HG03064 (cell line): ENCODE data around the gene MAP2K1.
"Not testable (repeated sequence)": the region's sequence is repeated elsewhere in the genome, so short reads cannot be mapped to it uniquely, and the experiment has no call there.

Experiments
- ATAC-seq: cut with Tn5 transposase; IDR thresholded peaks from one replicate; pipeline ENCODE4 v1.9.1; 2021; ENCODE audit warnings: low read depth; ENCODE audit not compliant: unreplicated experiment

The MAP2K1 gene

DNA sequence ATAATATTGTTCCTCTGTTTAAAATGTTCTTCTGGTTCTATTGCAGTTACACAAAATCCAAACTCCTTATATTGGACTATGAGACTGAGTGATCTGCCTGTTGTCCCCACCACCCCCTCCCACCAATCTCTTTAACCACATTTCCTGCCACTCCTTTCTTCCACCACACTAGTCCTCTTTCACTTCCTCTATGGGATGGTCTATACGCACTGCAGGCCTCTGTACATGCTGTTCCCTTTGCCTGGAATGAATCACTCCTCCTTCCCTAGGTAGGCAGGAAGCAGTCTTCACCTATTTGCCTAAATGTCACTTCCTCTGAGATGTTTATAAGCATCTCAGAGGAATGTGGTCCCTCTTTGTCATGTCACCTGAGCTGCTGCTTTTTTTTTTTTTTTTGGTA, 4.0 kb downstream of the MAP2K1 start:
- ATAC-seq: no peak

DNA sequence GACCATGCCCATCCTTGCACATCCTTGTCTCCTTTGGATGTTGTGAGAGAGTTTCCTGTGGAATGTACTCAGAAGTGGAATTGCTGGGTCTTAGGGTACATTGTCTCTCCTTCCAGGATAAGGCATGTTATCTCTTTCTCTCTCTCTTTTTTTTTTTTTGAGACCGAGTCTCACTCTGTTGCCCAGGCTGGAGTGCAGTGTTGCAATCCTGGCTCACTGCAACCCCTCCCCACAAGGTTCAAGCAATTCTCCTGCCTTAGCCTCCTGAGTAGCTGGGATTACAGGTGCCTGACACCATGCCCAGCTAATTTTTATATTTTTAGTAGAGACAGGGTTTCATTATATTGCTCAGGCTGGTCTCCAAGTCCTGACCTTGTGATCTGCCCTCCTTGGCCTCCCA, 6.3 kb downstream of the MAP2K1 start:
- ATAC-seq: not testable (repeated sequence)

DNA sequence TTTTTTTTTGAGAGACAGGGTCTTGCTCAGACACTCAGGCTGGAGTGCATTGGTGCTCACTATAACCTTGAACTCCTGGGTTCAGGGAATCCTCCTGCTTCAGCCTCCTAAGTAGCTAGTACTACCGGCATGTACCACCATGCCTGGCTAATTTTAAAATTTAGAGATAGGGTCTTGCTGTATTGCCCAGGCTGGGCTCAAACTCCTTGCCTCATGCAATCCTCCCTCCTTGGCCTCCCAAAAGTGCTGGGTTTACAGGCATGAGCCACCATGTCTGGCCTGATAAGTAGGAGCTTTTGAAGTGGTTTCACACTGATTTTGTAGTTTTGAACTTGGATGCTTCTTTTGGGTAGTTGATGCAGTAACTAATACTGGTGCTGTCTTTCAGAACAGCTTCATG, 7.8 kb downstream of the MAP2K1 start:
- no peak for ATAC-seq

DNA sequence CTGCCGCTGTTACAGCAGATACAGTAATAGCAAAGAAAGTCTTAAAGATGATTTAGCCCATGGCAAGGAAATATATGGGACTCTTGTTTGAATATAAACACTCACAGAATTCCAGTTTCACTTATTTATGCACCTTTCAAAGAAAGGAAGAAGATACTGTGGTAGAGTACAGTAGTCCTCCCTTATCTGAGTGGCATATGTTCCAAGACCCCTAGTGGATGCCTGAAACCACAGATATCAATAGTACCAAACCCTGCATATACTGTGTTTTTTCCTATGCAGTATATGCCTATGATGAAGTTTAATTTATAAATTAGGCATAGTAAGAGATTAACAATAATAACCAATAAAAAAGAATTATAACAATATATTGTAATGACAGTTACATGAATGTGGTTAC, 8.2 kb downstream of the MAP2K1 start:
- ATAC-seq: no peak

DNA sequence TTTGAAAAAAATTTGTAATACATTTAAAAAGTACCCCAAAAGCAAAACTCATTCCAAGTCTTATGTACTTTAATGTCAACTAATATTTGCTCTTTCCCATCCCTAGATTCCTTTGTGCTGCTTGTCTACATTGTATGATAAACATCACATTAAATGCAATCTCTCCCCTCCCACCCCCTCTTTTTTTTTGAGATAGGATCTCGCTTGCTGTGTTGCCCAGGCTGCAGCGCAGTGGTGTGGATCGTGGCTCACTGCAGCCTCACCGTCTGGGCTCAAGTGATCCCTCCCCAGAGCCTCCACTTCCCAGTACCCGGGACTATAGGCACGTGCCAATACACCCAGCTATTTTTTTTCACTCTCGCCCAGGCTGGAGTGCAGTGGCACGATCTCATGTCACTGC, 12.6 kb downstream of the MAP2K1 start:
- no peak for ATAC-seq

DNA sequence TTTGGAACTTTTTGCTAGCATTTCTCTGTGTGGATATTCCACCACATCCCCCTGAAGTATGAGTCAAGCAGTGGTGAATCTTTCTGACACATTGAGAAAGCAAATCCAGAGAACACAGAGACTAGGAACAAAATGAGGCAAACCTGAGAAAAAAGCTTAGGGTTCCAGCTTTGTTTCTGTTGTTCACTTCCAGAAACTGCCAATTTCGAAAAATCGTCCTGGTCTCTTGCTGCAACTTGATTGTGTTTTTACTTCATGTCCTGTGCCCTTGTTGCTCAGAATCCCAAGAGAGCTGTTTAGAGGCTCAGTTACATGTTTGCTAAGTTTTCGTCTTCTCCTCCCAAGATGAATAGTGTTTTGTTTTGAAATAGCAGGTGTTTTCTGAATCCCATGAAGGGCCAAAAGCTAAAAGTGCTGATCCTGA, 13.7 kb downstream of the MAP2K1 start:
- ATAC-seq: no peak

DNA sequence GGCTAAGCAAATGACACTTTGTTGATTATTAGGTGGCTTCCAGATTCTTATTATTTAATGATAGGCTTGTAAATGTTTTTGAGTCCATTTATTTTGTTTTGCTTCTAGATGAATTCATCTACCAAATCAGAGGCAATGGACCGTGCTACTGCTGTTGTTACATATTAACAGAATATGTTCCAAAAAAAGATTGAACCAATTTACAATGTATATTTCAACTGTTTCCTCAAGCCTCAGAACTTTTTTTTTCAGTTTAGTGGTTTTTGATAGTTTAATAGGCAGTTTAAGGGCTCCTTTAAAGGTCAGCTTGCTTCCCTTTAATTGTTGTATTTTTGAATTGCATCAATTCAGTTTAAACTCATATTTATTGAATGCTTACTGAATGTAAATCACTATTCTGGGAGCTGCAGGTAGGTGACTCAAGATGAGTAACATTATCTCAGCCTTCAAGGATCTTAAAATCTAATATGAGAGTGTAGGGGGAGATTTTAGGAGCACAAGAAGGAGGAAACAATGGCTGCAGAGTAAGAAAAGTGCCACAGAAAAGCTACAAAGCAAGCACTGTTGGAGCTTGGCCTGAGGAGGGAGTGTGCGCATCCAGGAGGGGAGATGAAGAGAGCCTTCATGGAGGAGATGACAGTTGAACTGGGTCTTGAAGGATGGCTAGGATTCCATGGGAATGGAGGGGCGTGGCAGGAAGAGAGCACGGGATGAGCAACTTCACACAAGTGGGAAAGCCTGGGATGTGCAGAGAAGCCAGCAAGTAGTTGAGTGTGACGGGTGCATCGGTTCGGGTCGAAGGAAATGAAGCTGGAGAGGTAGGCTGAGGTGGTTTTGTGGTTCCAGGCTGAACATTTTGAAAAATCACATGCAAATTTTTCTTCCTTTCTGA, 14.7 kb downstream of the MAP2K1 start:
- ATAC-seq: no peak

DNA sequence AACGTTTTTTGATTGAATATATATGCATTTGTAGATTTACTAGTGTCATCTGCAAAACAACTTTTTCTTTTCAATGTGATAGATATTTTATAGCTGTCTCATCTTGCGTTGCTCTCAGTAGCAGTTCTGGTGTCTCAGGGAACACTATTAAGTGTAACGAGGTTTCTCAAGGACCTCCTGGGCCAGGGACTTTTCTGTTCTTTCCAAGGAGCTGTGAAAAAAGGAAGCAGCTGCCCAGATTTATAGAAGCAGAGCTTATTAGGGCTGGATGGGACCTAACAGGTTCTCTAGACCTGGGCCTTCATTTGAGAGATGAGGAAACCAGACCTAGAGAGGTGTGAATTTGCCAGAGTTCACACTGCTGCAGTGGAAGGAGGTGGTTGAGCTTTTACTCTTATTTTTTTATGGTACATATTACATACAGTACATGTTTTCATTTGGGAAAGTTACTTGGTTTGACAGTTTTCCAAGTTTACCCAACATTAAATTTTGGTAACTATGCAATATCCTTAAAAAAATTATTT, 16.1 kb downstream of the MAP2K1 start:
- ATAC-seq: no peak

DNA sequence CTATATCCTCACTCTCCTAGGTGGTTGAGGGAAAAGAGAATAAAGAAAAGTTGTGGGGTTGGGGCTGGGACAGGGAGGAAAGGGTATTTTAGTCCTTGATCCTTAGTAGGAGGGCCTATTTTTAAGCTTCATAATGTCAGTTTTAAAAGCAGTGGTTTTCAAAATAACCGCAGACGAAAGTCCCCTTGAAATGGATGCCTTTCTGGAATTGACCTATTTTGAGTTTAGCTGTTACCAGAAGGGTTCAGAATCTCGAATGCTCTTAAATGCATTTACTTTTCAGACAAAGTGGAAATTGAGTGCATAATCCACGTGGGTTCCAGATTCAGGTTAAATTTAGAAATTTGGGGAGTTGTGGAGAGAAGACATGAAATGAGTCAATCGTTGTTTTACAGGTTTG, 16.6 kb downstream of the MAP2K1 start:
- no peak for ATAC-seq

DNA sequence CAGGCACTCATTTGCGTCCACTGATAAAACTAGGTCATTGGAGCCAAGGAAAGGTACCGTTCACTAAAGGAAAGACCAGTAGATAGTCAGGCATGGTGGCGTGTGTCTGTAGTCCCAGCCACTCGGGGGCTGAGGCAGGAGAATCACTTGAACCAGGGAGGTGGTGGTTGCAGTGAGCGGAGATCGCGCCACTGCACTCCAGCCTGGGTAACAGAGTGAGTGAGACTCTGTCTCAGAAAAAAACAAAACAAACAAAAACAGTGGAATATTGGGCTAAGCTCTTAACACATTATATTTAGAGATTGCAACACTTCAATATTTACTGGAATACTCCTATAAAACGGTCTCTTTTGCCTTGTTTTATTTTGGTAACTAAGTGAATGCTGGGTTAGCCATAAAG, 17.4 kb downstream of the MAP2K1 start:
- ATAC-seq: no peak

DNA sequence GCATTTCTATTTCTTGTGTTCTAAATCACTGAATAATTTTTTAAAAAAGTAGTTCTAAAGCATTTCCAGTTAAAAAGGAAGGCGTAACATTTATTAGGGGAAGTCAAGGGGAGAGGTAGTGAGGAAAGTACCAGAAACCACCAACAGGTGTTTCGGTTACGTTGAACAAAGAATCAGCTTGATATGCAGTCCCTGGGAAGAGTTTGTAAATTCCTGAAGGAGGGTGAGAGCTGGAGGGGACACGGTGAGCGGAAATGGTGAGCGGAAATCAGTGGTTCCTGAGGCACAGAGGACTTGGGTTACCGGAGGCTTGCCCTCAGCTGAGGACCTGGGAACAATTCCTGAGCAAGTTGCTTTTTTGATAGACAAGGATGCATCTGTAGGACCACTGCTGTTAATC, 17.8 kb downstream of the MAP2K1 start:
- ATAC-seq: no peak

DNA sequence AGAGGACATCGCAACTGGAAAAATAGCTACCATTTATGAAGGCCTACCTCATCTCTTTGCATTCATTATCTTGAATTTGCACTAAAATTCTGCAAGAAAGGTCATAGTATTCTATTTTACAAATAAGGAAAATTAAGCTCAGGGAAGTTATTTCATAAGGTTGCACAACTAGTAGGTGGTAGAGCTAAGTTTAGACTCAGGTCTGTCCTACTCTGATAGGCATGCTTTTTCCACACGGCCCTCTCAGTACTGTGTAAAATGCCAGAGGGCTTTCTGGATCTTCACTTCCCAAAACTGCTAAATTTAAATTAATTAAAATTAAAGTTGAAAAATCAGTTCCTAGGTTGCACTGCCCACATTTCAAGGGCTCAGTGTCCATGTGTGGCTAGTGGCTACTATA, 18.3 kb downstream of the MAP2K1 start:
- no peak for ATAC-seq

DNA sequence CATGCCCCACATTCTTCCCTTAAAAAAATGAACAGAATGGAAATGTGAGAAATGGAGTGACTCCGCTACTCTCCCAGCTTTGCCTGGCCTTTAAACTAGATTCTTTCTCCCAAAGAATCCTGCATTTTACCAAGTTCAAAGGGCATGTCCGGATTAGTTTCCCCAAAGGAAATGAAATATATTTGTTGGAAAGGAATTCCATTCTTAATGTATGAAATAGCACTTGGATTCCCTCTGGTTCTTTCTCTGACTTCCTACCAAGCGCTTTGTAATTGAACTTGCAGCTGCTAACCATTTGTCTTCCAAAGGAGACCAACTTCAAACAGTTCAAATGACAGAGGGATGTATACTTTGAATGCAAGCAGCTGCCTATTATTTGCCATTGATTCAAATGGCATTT, 18.9 kb downstream of the MAP2K1 start:
- no peak for ATAC-seq

DNA sequence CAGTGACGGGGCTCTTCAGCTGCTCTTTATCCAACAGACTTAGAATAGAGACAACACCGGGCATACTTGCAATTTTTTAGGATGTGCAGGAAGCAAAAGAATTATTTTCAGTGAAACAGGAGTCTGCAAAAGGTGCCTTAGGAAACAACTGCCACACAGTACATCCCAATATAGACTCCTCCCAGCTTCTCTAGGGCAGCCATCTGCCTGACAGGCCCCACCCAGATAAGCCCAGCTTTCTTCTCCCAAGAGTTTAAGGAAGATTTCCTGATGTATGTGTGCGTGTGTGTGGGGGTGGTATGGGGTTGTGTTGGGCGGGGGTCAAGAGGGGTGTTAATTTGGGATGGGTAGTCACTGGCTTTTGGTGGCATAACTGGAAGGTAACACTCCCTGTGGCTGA, 21.5 kb downstream of the MAP2K1 start:
- ATAC-seq: no peak

DNA sequence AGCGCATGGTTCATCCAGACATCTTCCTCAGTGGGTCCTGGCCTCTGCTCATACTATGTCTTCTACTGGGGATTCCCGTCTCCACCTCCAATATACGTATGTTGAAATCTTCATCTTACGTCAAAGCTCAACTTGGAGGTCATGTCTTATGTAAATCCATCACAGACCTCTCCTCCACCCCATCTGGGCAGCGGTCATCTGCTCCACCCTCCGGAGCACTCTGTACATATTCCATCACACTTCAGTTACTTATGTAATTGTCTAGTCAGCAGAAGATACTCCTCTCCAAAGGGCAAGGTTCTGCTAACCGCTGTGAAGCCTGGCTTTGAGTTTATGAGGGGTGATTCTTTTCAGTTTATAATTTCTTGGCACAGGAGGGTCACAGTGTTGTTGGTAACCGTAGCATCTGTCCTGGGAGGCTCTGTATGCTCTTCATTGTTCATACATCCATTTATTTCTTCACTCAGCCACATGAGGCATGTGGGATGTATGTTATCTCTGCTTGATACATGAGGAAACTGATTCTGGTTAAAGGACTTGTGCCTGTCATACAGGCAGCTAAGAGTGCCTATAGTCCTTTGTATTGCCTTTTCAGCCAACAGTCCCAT, 22.1 kb downstream of the MAP2K1 start:
- ATAC-seq: no peak

DNA sequence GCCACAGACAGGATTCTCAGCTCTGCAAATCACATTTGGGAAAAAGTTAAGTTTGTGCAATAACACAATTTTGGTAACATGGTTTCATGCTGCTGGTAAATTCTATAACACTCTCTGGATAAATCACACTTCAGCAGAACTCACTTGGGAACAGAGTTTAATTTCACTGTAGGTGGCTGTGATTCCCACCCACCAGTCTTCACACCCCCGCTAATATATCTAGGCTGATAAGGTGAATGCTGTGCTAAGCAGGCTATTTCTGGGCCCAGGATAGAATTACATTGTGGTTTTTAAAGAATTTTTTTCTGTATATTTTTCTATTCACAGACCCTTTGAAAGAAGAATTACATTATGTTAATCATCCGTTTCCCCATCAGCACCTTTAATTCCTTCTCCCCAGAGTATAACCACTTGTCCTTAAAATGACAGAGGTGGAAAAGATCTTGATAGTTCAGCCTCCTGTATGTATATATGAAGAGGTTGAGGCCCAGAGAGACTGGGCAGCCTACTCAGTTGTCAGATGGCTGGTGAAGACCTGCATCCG, 22.9 kb downstream of the MAP2K1 start:
- ATAC-seq: no peak

DNA sequence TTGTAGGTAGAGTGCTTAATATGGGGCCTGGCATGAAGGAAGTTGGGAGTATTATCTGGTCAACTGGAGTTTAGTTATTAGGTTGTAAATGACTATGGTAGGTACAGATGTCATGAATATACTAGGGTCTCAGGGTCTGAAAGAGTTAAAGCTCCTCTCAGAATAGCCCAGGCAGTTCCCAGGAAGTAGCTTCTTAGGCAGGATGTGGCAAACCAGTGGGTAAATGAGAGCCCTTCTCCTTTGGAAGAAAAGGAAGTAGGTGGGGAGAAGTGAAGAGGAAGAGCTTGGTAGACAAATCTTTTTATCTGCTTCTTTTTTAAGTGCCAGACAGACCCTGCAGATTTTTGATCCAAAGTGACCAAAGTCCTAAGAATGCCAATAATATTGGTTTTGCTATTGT, 24.5 kb downstream of the MAP2K1 start:
- no peak for ATAC-seq

DNA sequence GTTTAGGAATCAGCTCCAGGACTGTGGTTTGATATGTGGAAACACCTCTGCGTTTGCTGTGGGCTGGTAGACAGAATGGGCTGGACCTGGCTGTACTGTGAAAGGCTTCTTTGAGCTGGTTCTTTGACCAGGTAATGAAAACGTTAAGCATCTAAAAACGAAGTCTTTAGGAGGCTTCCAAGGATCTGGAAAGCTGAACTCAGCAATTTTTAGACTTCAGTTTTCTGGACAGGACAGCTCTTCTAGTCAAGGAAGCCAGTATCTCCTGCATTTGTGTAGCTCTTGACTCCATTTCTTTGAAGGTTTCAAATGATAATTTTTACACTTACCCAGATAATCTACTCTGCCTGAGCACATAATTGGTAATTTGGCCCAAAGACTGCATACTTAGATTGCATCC, 25.5 kb downstream of the MAP2K1 start:
- ATAC-seq: no peak

DNA sequence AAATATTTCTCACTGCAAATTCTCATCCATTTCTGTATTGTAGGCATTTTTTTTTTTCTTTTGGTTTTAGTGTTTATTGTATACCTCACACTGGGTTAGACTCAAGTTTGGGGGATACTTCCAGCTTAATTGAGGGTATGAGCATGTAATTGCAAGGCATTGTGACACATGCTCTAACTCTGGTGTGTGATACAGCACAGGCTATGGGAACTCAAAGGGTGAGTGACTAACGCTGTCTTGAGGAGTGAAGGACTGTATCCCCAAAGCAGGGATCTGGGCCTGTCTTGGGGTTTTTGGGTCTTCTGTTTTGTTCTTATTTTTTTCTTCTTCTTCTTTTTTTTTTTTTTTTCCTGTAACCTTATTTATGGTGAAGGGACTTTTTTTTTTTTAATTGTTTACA, 26.9 kb downstream of the MAP2K1 start:
- no peak for ATAC-seq

DNA sequence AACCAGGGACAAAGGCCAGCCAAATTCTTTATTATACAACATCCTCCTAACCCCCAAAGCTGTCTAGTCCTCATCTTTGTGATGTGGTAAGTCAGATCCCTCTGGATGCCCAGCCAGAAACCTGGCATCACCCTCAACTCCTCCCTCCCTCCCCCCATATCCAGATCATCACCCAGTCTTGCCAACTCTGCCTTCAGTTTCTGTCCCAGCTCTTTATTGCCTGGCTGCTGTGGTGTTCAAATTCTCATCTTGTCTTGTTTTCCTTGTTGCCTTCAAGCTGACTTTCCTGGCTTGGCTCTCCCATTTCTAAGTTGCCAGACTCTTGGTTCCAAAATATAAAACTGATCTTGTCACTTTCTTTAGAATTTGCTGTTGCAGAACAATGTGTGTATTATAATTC, 28.6 kb downstream of the MAP2K1 start:
- no peak for ATAC-seq

DNA sequence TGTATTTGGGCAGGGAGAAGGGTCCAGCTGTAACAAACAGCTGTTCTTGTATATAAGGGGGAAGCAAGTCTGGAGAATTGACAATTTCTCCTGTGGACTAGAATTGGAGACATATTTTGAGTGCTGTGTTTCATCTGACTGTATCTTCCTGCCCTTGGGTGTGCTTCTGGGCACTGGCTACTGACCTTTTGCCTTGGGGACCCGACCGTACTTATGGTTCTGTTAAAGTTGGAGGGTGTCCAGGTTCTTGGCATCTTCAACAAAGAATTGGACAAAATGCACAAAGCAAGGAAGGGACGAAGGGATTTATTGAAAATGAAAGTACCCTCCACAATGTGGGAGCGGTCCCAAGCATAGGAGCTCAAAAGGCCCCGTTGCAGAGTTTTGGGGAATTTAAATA, 31.0 kb downstream of the MAP2K1 start:
- ATAC-seq: no peak

DNA sequence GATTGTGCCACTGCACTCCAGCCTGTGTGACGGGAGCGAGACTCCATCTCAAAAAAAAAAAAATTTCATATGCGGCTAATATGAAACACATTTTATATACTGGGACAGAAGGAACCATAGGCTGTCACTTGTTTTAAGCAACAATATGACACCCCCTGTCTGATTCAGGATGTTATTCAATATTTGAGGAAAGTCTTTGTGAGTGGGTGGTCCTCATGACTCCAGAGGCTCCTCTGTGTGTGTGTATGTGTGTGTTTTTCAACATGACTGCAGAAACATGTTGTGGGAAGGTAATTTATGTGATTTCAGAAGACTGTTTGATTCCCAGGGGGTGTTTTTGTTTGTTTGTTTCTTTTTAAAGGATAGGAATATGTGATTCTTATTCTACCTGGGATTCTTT, 32.8 kb downstream of the MAP2K1 start:
- ATAC-seq: no peak
